ENCODE measurements around the gene CD37.

Gene CD37

DNA sequence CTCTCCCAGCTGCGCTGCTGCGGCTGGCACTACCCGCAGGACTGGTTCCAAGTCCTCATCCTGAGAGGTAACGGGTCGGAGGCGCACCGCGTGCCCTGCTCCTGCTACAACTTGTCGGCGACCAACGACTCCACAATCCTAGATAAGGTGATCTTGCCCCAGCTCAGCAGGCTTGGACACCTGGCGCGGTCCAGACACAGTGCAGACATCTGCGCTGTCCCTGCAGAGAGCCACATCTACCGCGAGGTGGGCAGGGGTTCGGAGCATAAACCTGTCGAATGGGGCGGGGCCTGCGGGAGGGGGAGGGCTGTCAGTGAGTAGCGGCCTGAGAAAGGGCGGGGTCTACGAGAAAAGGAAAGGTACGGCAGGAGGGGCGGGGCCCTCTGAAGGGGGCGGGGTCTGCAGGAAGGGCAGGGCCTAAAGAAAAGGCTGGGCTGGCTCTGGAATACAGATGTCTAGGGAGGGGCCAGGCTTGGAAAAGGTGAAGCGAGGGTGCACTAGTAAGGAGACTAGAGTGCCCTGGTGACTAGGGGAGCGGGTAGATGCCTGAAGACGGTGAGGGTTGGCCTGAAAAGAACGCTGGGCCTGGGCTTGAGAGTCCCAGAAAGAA lies 3.6 kb downstream of the CD37 start:
- H3K4me3 ChIP-seq (ENCODE audit: low read length) = peak overlapping the region; percentile 43
- peak; percentile 94 for DNase-seq (ENCODE audit: low read depth)
- TF ChIP-seq, protein P1, sequence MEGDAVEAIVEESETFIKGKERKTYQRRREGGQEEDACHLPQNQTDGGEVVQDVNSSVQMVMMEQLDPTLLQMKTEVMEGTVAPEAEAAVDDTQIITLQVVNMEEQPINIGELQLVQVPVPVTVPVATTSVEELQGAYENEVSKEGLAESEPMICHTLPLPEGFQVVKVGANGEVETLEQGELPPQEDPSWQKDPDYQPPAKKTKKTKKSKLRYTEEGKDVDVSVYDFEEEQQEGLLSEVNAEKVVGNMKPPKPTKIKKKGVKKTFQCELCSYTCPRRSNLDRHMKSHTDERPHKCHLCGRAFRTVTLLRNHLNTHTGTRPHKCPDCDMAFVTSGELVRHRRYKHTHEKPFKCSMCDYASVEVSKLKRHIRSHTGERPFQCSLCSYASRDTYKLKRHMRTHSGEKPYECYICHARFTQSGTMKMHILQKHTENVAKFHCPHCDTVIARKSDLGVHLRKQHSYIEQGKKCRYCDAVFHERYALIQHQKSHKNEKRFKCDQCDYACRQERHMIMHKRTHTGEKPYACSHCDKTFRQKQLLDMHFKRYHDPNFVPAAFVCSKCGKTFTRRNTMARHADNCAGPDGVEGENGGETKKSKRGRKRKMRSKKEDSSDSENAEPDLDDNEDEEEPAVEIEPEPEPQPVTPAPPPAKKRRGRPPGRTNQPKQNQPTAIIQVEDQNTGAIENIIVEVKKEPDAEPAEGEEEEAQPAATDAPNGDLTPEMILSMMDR (IDR thresholded peaks at IDR 0.05; ENCODE audit: insufficient read depth, low read depth, low read length, missing control alignments) = no peak

DNA sequence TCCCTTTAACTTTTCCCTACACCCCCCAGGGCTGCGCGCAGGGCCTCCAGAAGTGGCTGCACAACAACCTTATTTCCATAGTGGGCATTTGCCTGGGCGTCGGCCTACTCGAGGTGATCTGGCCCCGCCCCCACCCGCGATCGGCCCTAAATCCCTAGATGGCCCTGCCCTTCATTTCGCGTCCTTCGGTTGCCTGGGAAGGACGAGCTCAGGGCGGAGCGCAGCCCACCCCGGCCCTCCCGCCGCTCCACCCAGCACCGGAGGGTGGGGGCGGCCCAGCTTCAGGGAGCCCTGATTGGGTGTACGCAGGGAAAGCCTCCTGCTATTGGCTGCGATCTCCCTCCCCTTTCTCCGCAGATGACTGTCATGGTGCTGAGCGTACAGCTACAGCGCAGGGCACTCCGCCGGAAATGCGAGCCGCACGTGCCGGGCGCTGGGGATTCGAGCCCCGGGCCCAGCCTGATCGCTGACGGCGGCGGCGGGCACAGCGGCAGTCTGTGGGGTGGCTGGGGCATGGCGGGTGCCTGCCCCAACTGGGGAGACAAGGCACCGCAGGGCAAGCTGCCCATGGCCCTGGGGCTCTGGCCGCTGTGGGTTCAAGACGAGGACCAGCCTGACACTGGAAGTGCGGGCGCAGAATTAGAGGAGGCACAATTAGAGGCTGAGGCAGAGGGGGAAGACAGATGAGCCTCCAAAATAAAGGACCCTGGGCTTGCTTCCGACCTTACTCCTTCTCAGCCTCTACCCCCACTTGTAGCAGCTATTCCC lies 4.3 kb downstream of the CD37 start:
- peak; percentile 92 for DNase-seq (ENCODE audit: low read depth)
- peak overlapping the region; percentile 43 for H3K4me3 ChIP-seq (ENCODE audit: low read length)
- TF ChIP-seq, protein P1 (IDR thresholded peaks at IDR 0.05; ENCODE audit: insufficient read depth, low read depth, low read length, missing control alignments) = no peak

DNA sequence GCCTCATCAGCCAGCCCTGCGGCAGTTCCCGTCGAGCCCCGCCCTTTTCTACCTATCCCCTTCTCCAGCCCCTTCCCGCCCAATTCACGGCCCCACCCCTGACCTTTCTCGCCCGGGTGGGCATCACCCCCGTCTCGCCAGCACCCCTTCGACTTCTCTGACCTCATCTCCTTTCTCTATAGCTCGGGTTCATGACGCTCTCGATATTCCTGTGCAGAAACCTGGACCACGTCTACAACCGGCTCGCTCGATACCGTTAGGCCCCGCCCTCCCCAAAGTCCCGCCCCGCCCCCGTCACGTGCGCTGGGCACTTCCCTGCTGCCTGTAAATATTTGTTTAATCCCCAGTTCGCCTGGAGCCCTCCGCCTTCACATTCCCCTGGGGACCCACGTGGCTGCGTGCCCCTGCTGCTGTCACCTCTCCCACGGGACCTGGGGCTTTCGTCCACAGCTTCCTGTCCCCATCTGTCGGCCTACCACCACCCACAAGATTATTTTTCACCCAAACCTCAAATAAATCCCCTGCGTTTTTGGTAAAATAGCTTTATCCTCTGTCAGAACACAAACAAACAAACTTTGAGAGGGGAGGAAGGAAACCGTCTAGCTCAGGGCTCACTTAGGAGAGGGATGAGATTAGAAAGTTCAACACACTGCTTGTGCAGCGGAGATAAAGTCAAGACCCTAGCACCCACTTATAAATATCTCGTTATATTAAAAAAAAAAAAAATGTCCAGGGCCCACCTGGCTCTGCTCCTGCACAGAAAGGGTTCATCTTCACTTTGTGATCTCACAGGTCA lies 5.1 kb downstream of the CD37 start:
- TF ChIP-seq, protein P1 (IDR thresholded peaks at IDR 0.05; ENCODE audit: insufficient read depth, low read depth, low read length, missing control alignments) = no peak
- peak overlapping the region; percentile 43 for H3K4me3 ChIP-seq (ENCODE audit: low read length)
- DNase-seq (ENCODE audit: low read depth) = peak; percentile 14

DNA sequence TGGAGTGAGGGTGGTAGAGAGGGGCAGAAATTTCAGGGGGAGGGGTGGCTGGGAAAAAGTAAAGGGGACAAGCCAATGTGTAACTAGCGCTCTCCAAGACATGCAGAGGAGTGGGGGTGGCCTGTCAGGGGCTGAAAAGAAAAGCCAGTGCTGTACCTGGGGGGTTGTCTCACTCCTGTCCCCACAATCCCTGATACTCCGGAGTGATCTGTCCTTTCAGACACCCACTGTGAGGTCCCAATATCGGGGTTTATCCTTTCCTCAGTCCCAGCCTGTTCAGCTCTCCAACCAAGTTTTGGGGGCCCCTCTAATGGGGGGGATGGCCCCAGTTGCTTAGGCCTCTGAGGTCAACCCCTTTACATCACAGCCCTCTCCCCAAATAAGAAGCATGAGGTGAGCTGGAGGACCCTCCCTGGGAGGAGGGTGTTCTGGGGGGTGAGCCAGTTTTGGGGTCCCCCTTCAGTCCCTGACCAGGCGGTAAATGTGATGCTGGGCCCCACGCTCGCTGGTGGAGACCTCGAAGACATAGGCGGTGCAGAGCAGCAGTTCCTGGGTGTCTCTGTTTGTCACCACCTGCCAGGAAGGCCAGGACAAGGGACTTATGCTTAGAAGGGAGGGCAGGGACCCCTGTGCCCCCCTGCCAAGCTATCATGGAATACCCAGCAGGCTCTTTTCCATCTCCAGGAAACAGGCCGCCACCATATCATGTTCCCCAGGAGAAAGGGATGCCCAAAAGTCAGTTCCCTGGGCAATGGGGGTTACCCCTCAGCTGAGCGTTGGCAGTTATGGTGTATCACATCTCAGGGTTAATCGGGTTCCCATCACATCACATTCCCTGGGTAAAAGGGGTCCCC lies 5.9 kb downstream of the CD37 start:
- H3K4me3 ChIP-seq (ENCODE audit: low read length) = no peak overlapping the region
- DNase-seq (ENCODE audit: low read depth) = no peak
- TF ChIP-seq, protein P1 (IDR thresholded peaks at IDR 0.05; ENCODE audit: insufficient read depth, low read depth, low read length, missing control alignments) = no peak

DNA sequence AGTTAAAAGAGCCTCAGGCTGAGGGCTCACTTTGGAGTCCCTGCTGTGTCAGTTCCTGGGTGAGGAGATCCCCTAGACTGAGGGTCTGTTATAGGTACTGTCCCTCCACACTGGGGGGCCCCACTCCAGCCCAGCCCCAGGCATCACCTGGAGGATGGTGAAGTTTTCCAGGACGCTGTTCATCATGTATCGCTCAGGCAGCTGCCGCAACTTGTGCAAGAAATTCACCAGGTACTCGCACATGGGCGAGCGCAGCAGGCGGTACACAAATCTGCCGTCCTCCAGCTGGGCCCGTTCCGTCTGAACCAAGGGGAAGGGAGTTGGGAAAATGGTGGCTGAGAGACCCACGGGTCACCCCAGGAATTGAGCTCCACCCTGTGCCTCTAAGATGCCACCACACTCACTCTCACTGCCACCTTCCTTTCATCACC lies 7.1 kb downstream of the CD37 start:
- TF ChIP-seq, protein P1 (IDR thresholded peaks at IDR 0.05; ENCODE audit: insufficient read depth, low read depth, low read length, missing control alignments) = no peak
- no peak overlapping the region for H3K4me3 ChIP-seq (ENCODE audit: low read length)
- no peak for DNase-seq (ENCODE audit: low read depth)

DNA sequence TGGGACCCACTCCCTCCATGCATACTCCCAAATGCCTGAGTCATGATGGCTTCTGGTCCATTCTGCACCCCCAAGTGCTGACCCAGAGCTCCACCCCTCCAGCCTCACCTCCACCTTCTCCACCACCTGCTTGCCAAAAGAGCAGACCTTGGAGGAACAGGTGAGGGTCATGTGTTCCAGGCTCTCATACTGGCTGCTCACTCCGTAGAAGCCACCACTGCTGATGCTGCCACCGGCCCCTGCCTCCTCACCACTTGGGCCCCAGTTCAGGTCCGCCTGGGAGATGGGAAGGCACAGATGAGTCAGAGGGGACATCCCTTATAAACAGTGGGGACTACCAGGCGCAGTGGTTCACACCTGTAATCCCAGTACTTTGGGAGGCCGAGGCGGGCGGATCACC lies 7.9 kb downstream of the CD37 start:
- TF ChIP-seq, protein P1 (IDR thresholded peaks at IDR 0.05; ENCODE audit: insufficient read depth, low read depth, low read length, missing control alignments) = no peak
- no peak for DNase-seq (ENCODE audit: low read depth)
- H3K4me3 ChIP-seq (ENCODE audit: low read length) = no peak overlapping the region
